Measurements from ENCODE around the gene MYO19.
"Not testable (repeated sequence)": the region's sequence is repeated elsewhere in the genome, so short reads cannot be mapped to it uniquely, and the experiment has no call there.

The MYO19 gene

DNA sequence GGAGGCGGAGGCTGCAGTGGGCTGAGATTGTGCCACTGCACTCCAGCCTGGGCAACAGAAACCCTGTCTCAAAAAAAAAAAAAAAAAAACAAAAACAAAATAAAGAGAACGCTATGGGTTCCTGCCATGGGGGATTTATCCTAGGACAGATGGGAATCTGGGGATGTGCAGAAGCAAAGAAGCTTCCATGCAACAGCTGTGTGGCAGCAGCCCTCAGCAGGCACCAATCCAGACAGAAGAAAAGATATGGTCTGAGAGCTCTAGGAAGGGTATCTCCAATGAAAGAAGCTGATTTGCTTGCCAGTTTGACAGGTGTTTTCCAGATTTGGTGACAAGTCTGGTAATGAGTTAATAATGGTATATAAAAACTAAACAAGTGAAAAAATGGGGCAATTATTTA, 11.6 kb downstream of the MYO19 start:
- TF ChIP-seq GATA1 (IDR thresholded peaks at IDR 0.05; ENCODE audit: low read depth, low read length) (no peak), POLR2A (IDR thresholded peaks at IDR 0.05; ENCODE audit: low read length) (no peak)
- no peak for DNase-seq

GRCh38 chr17:36515837-36516236, 18.8 kb downstream of the MYO19 start:
- no peak for DNase-seq
- TF ChIP-seq POLR2A (IDR thresholded peaks at IDR 0.05; ENCODE audit: low read length), result no peak
- no peak for TF ChIP-seq GATA1 (IDR thresholded peaks at IDR 0.05; ENCODE audit: low read depth, low read length)

GRCh38 chr17:36514856-36515255, 19.8 kb downstream of the MYO19 start:
- TF ChIP-seq POLR2A (IDR thresholded peaks at IDR 0.05; ENCODE audit: low read length) (no peak), GATA1 (IDR thresholded peaks at IDR 0.05; ENCODE audit: low read depth, low read length) (no peak)
- DNase-seq, result no peak

DNA sequence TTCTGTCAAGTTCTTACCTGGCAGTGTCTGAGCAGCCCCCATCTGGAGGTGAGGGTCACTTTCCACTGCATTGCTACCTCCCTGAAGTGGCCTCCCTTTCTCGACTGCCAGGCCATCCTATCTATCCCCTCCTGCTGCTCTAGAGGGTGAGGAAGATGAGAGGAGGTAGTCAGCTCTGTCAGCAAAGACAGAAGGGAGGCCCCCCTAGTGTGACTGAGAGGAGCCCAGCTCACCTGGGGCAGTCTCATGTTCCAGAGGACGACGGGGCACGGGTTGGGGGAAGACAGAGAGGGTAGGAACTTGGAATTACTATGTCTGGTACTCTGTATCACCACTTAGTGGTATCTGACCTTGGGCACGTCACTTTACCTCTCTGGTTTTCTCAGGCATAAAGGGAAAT, 22.0 kb downstream of the MYO19 start:
- TF ChIP-seq POLR2A (IDR thresholded peaks at IDR 0.05; ENCODE audit: low read length) (no peak), GATA1 (IDR thresholded peaks at IDR 0.05; ENCODE audit: low read depth, low read length) (no peak)
- DNase-seq, result no peak

- no peak for TF ChIP-seq GATA1 (IDR thresholded peaks at IDR 0.05; ENCODE audit: low read depth, low read length)
- no peak for TF ChIP-seq POLR2A (IDR thresholded peaks at IDR 0.05; ENCODE audit: low read length)
- no peak for DNase-seq
Measured at GRCh38 chr17:36511216-36511615, 23.5 kb downstream of the MYO19 start.

DNA sequence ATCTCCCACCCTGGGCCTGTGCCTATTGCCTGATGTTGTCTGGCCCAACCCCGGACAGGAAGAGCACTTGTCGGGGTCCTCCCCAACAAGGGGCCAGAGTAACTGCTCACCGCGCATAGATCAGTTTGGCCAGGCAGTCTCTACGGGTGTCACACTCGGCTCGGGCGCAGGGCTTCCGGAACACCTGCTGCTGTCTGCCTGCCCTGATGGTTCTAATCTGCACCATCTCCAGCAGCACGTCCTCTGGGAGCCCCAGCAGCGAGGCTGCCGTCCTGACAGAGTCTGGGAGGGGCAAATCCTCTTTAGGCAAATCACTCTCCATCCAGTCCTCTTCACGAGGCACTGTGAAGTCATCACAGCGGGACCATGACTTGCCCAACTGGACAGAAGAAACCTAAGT, 24.0 kb downstream of the MYO19 start:
- TF ChIP-seq POLR2A (IDR thresholded peaks at IDR 0.05; ENCODE audit: low read length), result no peak
- no peak for TF ChIP-seq GATA1 (IDR thresholded peaks at IDR 0.05; ENCODE audit: low read depth, low read length)
- DNase-seq, result no peak

DNA sequence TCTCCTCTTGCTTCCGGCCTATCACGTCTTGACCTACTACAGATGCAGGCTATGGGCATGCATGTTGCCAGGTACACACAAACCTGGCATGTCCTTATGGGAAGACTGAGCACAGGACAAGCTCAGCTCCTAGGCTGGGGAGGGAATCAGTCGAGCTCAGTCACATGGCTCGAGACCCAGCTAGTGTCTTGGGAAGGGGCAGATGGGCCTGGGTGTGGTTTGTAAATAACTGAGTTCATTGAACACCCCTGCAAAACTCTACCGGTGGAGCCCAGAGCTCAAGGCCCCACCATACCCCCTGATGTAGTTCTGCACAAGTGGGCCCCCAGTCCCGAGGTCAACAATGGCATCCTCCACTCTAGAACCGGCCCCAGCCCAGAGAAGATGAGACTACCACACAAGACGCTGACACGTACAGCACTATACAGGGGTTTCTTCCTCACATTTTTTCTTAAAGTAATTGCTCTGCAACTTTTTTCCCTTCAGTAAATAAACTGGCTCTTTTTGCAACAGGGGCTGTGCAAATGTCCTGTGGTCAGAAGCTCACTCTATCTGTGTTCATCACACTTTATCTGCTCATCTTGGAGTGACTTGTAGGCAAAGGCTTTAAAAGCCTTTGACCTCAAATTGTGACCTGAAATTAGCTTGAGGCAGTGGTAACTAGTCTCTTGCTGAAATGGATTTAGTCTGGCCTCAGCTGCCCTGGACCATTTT, 25.2 kb downstream of the MYO19 start:
- no peak for DNase-seq

DNA sequence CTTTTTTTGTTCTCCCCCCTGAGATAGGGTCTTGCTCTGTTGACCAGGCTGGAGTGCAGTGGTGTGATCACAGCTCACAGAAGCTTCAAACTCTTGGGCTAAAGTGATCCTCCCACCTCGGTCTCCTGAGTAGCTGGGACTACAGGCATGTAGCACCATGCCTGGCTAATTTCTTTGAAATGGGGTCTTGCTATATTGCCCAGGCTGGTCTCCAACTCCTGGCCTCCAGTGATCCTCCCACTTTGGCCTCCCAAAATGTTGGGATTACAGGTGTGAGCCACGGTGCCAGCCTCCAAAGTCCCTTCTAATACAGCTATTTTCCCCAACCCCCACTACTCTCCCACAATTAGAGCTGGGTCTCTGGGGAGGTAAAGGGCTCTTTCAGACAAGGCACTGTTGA, 26.2 kb downstream of the MYO19 start:
- not testable (repeated sequence) for DNase-seq

More for the DNA sequence above, 25.2 kb downstream of the MYO19 start:
- no peak for TF ChIP-seq GATA1 (IDR thresholded peaks at IDR 0.05; ENCODE audit: low read depth, low read length)
- no peak for TF ChIP-seq POLR2A (IDR thresholded peaks at IDR 0.05; ENCODE audit: low read length)

DNA sequence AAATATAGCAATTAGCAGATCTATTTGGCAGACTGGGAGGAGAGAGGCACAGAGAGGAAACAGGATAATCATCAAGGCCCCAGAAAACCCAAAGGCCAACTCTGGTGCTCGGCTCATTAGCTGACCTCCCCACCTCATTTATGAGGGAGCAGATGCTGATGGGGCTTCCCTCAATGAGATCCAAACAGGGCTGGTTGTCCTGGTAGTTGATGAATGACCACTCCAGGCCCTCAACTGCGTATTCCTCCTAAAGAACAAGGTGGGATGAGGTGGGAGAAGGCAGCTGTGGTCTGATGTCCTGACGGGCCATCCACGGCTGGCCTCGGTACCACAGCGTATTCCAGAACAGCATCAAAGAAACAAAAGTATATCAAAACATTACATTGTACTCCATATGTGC, 27.4 kb downstream of the MYO19 start:
- TF ChIP-seq GATA1 (IDR thresholded peaks at IDR 0.05; ENCODE audit: low read depth, low read length), result no peak
- TF ChIP-seq POLR2A (IDR thresholded peaks at IDR 0.05; ENCODE audit: low read length), result no peak
- no peak for DNase-seq

DNA sequence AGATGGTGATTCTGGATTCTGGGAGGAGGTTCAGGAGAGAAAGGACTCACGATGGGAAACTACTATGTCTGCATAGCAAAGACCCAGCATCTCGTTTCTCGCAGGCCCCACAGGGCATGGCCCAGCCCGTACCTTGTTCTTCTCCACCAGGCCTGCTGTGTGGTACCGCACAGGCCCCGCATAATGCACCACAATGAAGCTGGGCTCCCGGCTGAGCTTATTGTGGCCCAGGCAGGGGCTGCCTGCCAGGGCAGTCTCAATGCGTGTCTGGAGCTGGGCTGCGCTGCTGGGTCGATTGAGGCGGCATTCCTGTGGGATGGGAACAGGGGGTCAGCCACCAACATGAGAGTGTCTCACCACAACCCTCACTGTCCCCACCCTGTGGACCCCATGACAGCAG, 27.8 kb downstream of the MYO19 start:
- no peak for DNase-seq
- TF ChIP-seq GATA1 (IDR thresholded peaks at IDR 0.05; ENCODE audit: low read depth, low read length), result no peak
- no peak for TF ChIP-seq POLR2A (IDR thresholded peaks at IDR 0.05; ENCODE audit: low read length)

DNA sequence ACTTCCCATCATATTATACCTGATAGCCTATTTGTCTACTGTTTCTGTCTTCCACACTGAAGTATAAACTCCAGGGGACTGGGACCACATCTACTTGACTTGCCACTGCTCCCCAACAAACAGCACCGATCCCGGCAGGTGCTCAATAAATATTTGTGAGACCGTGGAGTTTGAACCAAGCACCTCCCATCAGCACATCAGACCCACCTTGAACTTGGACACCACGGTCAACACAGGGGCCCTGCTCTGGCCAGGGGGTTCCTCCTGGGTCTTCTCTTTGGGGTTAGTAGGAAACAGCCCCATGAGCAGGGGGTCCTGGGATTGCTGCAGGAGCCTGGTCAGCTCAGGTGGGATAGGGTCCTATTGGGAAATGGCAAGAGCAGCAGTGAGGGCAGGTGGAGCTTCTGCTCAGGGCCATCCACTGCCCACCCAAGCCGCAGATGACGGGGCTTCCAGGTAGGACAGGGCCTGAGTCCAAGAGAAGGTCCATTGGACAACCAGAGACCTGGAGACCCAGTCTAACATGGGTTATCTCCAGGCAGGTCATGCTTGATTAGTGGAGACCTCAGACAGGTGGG, 28.3 kb downstream of the MYO19 start:
- TF ChIP-seq POLR2A (IDR thresholded peaks at IDR 0.05; ENCODE audit: low read length) (no peak), GATA1 (IDR thresholded peaks at IDR 0.05; ENCODE audit: low read depth, low read length) (no peak)
- no peak for DNase-seq

DNA sequence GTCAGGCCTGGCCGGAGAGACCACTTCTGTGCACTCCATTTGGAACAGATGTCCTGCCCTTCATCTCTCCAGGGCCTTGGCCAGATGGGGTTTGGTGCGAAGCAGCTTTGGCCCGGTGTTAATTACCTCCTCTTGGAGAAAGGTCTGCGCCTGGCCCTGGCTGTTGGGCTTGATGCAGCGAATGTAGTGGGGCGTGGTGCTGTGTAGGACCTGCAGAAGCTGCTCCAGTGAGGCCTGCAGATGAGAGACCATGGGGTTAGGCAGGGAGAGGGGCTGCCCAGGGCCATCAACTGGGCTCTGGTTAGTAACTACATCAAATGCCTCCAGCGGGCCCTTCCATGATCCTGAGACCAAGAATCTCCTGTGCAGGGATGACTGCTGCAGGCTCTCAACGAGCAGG, 29.5 kb downstream of the MYO19 start:
- no peak for DNase-seq
- no peak for TF ChIP-seq POLR2A (IDR thresholded peaks at IDR 0.05; ENCODE audit: low read length)
- no peak for TF ChIP-seq GATA1 (IDR thresholded peaks at IDR 0.05; ENCODE audit: low read depth, low read length)

GRCh38 chr17:36504156-36504545, 30.5 kb downstream of the MYO19 start:
- DNase-seq, result no peak
- TF ChIP-seq POLR2A (IDR thresholded peaks at IDR 0.05; ENCODE audit: low read length) (no peak), GATA1 (IDR thresholded peaks at IDR 0.05; ENCODE audit: low read depth, low read length) (no peak)

GRCh38 chr17:36503456-36504155, 31.1 kb downstream of the MYO19 start:
- TF ChIP-seq POLR2A (IDR thresholded peaks at IDR 0.05; ENCODE audit: low read length) (no peak), GATA1 (IDR thresholded peaks at IDR 0.05; ENCODE audit: low read depth, low read length) (no peak)
- no peak for DNase-seq

- DNase-seq, result no peak
- no peak for TF ChIP-seq GATA1 (IDR thresholded peaks at IDR 0.05; ENCODE audit: low read depth, low read length)
- TF ChIP-seq POLR2A (IDR thresholded peaks at IDR 0.05; ENCODE audit: low read length), result no peak
Measured at GRCh38 chr17:36501963-36502362, 32.7 kb downstream of the MYO19 start.

Data from erythroblast (primary cell).